Caco-2 (cell line): ENCODE results near the gene SCAP. TPM values are rescaled to one million over a fixed set of nuclear protein-coding genes. Genes with fewer than 3 reads are reported as not detected.

Experiments
- Bru-seq: library from RNA; stranded (reverse); fragments of 400-500 nt; gene quantifications from one replicate; lab custom pipeline; 2021; lab: Mats Ljungman, UMichigan
- BruChase-seq, 2 experiments: library from RNA; stranded (reverse); fragments of 400-500 nt; gene quantifications; one replicate each; lab custom pipeline; 2021; lab: Mats Ljungman, UMichigan
- BruUV-seq: library from RNA; stranded (reverse); fragments of 400-500 nt; replicated peaks from 2 replicates; lab custom pipeline; 2021; lab: Mats Ljungman, UMichigan
- CTCF ChIA-PET: fragments of 300-600 bp; sonication (Branson Sonifier 250); formaldehyde crosslinking; loops from one replicate; lab custom pipeline; 2022; ENCODE audit warnings: antibody characterized with exemption; lab: Charles Lee
- POLR2A ChIA-PET: fragments of 300-600 bp; sonication (Branson Sonifier 250); formaldehyde crosslinking; loops from one replicate; lab custom pipeline; 2022; ENCODE audit warnings: antibody characterized with exemption; lab: Charles Lee
- DNase-seq, 2 experiments: peaks; one replicate each; pipeline versions ENCODE4 v3.0.0 to v3.0.0-alpha.2; 2020 to 2022
- H3K27me3 ChIP-seq: replicated peaks from 2 replicates; pipeline ENCODE4 v1.6.0; 2011; ENCODE audit warnings: low read length; ENCODE audit not compliant: control insufficient read depth, insufficient read depth
- H3K36me3 ChIP-seq: 2 replicates; pipeline ENCODE4 v1.5.1; 2011; ENCODE audit warnings: low read length; ENCODE audit not compliant: control insufficient read depth, insufficient read depth
- H3K4me1 ChIP-seq: fragments of 250-450 bp; sonication (Bioruptor Pico); 2 replicates; pipeline ENCODE4 v1.5.1; 2020; ENCODE audit warnings: mild to moderate bottlenecking
- H3K4me3 ChIP-seq: 2 replicates; pipeline ENCODE4 v1.5.1; 2011; ENCODE audit warnings: low read depth, mild to moderate bottlenecking, control low read depth, low read length
- H3K9me3 ChIP-seq: fragments of 250-450 bp; sonication (Bioruptor Pico); 2 replicates; pipeline ENCODE4 v1.5.1; 2020; ENCODE audit warnings: mild to moderate bottlenecking, moderate library complexity
- H3K27ac Mint-ChIP-seq: one replicate; pipeline ENCODE4 v1.8.0; 2022; ENCODE audit warnings: mixed read lengths; ENCODE audit not compliant: unreplicated experiment
- H3K27me3 Mint-ChIP-seq: one replicate; pipeline ENCODE4 v1.8.0; 2022; ENCODE audit warnings: mixed read lengths; ENCODE audit not compliant: insufficient read depth, unreplicated experiment
- H3K36me3 Mint-ChIP-seq: one replicate; pipeline ENCODE4 v1.8.0; 2022; ENCODE audit warnings: mild to moderate bottlenecking, mixed read lengths; ENCODE audit not compliant: insufficient read depth, unreplicated experiment
- H3K4me1 Mint-ChIP-seq: one replicate; pipeline ENCODE4 v1.8.0; 2022; ENCODE audit warnings: low read depth, mixed read lengths; ENCODE audit not compliant: unreplicated experiment
- H3K4me3 Mint-ChIP-seq: one replicate; pipeline ENCODE4 v1.8.0; 2022; ENCODE audit warnings: mild to moderate bottlenecking, moderate library complexity, mixed read lengths; ENCODE audit not compliant: unreplicated experiment
- H3K9me3 Mint-ChIP-seq: one replicate; pipeline ENCODE4 v1.8.0; 2022; ENCODE audit warnings: mixed read lengths; ENCODE audit not compliant: unreplicated experiment
- CTCF ChIP-seq, 2 experiments: fragments of 200-600 bp in 1 of 2; IDR thresholded peaks; 1 replicate in 1 of 2; 2 replicates in 1 of 2; pipeline versions ENCODE4 v1.5.1 to v1.8.0; 2011 to 2022; ENCODE audit warnings: antibody characterized with exemption in 1 of 2, control low read depth in 1 of 2, inconsistent platforms in 1 of 2, low read depth in 1 of 2, low read length in 1 of 2, mild to moderate bottlenecking in 1 of 2, moderate library complexity in 1 of 2; ENCODE audit not compliant: insufficient read depth in 1 of 2, severe bottlenecking in 1 of 2, unreplicated experiment in 1 of 2
- intact Hi-C: fragments of 100-400 bp; cut with micrococcal nuclease; formaldehyde crosslinking; loops from one replicate; pipeline ENCODE4 v1.10.0; 2022; ENCODE audit not compliant: unreplicated experiment
- long read RNA-seq: library from polyadenylated mRNA; stranded (forward); transcript quantifications from one replicate; pipeline ENCODE4 v2.0.0, GENCODE V29; 2022
- total RNA-seq: library from RNA; stranded (reverse); gene quantifications from 2 replicates; pipeline ENCODE4 v1.2.3, GENCODE V29; 2022

SCAP gene
- 104 and 115 TPM in 2 replicates for total RNA-seq
- percentile 73 among the genes with signal in this experiment for Bru-seq, nascent RNA
- BruChase-seq, experiment 1, labeled RNA remaining after a 2-hour chase: percentile 76 among the genes with signal in this experiment
- percentile 83 among the genes with signal in this experiment for BruChase-seq, experiment 2, labeled RNA remaining after a 6-hour chase
- long read RNA-seq, full-length matches to known transcripts: 19 of 161 reads
- long read RNA-seq, partial matches to known transcripts: 48 of 161 reads
- long read RNA-seq, other reads (novel, unspliced or antisense): 94 of 161 reads

GRCh38 chr3:47475570-47476329 is at the start of gene SCAP:
Gene SCAP (minus strand): TSS chr3:47475941. CDS start chr3:47442993, 32,948 bp downstream.
- H3K4me1 Mint-ChIP-seq: peaks cover 11% of the 10 kb centered on the region
- intact Hi-C loops: loop anchor here (1.0 to 2.0 kb wide), 3 partner anchors 33 to 54 kb away; partner anchors contain the start of gene ELP6
- POLR2A ChIA-PET: interaction anchor here (0.6 kb wide), 1 partner anchor 782 kb away, joined by 3 read pairs; the partner anchor contains the start of gene ALS2CL
- H3K27me3 Mint-ChIP-seq: no peaks in the 10 kb centered on the region
- peaks cover 15% of the 10 kb centered on the region for H3K36me3 Mint-ChIP-seq
- no peaks in the 10 kb centered on the region for H3K9me3 ChIP-seq
- H3K4me1 ChIP-seq: peaks cover 12% of the 10 kb centered on the region
- H3K9me3 Mint-ChIP-seq: no peaks in the 10 kb centered on the region
- no TSS peak for BruUV-seq
- peak within 1 kb of the TSS; percentile 89 for H3K4me3 Mint-ChIP-seq
- DNase-seq: peak; percentile 94 to 95
- H3K36me3 ChIP-seq: no peaks in the 10 kb centered on the region
- peak within 1 kb of the TSS; percentile 82 for H3K27ac Mint-ChIP-seq
- peak; percentile 80 to 84 for TF ChIP-seq CTCF (IDR thresholded peaks at IDR 0.05; ENCODE audit: insufficient read depth in 1 of 2, low read depth in 1 of 2, low read length in 1 of 2, severe bottlenecking in 1 of 2, unreplicated experiment in 1 of 2)
- CTCF ChIA-PET: interaction anchor here (0.5 to 4.0 kb wide), 8 partner anchors 32 to 95 kb away, joined by 3 to 42 read pairs (median 4); partner anchors contain the start of gene PTPN23
- H3K27me3 ChIP-seq: no peaks in the 10 kb centered on the region
- peak within 1 kb of the TSS; percentile 74 for H3K4me3 ChIP-seq

- H3K27me3 Mint-ChIP-seq: no peaks in the 10 kb centered on the region
These were observed 47.8 kb upstream of the SCAP start for GRCh38 chr3:47523310-47524073.

More at GRCh38 chr3:47523310-47524073, 47.8 kb upstream of the SCAP start:
- intact Hi-C loops: loop anchor here (5.0 to 10.0 kb wide), 3 partner anchors 44 to 141 kb away; no protein-coding TSS in a partner anchor
- TF ChIP-seq CTCF (IDR thresholded peaks at IDR 0.05; ENCODE audit: insufficient read depth in 1 of 2, low read depth in 1 of 2, low read length in 1 of 2, severe bottlenecking in 1 of 2, unreplicated experiment in 1 of 2): no peak
- CTCF ChIA-PET: interaction anchor here (0.9 to 1.9 kb wide), 4 partner anchors 98 to 265 kb away, joined by 3 to 18 read pairs (median 8); no protein-coding TSS in a partner anchor
- POLR2A ChIA-PET: no interaction called here
- Mint-ChIP-seq H3K27ac (peak overlapping the region; percentile 17), H3K4me3 (no peak overlapping the region), H3K4me1 (peaks cover 7% of the 10 kb centered on the region), H3K36me3 (no peaks in the 10 kb centered on the region), H3K9me3 (no peaks in the 10 kb centered on the region)
- BruUV-seq: no TSS peak
- no peaks in the 10 kb centered on the region for H3K36me3 ChIP-seq
- H3K4me3 ChIP-seq: no peak overlapping the region
- DNase-seq: peak in 1 of 2 experiments; percentile 8
- peaks cover 11% of the 10 kb centered on the region for H3K4me1 ChIP-seq
- H3K9me3 ChIP-seq: no peaks in the 10 kb centered on the region
- H3K27me3 ChIP-seq: no peaks in the 10 kb centered on the region
